OCI-LY7 (cell line): ENCODE results near the gene NSUN4. TPM values are rescaled to one million over a fixed set of nuclear protein-coding genes. Genes with fewer than 3 reads are reported as not detected.

Source experiments
- BruUV-seq: library from RNA; stranded (reverse); fragments of 400-500 nt; replicated peaks from 2 replicates; lab custom pipeline; 2021; lab: Mats Ljungman, UMichigan
- CTCF ChIA-PET: fragments of 300-600 bp; sonication (Branson Sonifier 250); formaldehyde crosslinking; loops from one replicate; lab custom pipeline; 2022; ENCODE audit warnings: antibody characterized with exemption; ENCODE audit not compliant: unreplicated experiment; lab: Charles Lee
- POLR2A ChIA-PET: fragments of 300-600 bp; sonication (Branson Sonifier 250); formaldehyde crosslinking; loops from one replicate; lab custom pipeline; 2022; ENCODE audit warnings: antibody characterized with exemption; lab: Charles Lee
- DNase-seq: peaks from one replicate; pipeline ENCODE4 v3.0.0-alpha.2; 2015; ENCODE audit warnings: low spot score
- H2AFZ ChIP-seq: fragments of 200-600 bp; sonication (generic), shearing (Covaris generic); 2 replicates; pipeline ENCODE4 v1.6.1; 2014; ENCODE audit warnings: mild to moderate bottlenecking, antibody characterized with exemption, low read length, moderate library complexity
- H3K27ac ChIP-seq: fragments of 200-600 bp; sonication (generic); 2 replicates; pipeline ENCODE4 v1.5.1; 2014; ENCODE audit warnings: mixed run types, low read depth, mild to moderate bottlenecking, moderate library complexity, low read length, inconsistent platforms; ENCODE audit not compliant: poor library complexity, severe bottlenecking
- H3K36me3 ChIP-seq: fragments of 200-600 bp; sonication (generic); 2 replicates; pipeline ENCODE4 v1.6.1; 2014; ENCODE audit warnings: mild to moderate bottlenecking, antibody characterized with exemption, low read length, moderate library complexity, mixed read lengths; ENCODE audit not compliant: insufficient read depth
- H3K4me1 ChIP-seq: fragments of 200-600 bp; sonication (generic); 2 replicates; pipeline ENCODE4 v1.5.1; 2014; ENCODE audit warnings: mild to moderate bottlenecking, low read length; ENCODE audit not compliant: insufficient read depth, poor library complexity, severe bottlenecking
- H3K4me2 ChIP-seq: fragments of 200-600 bp; sonication (generic); 2 replicates; pipeline ENCODE4 v1.6.1; 2014; ENCODE audit warnings: mild to moderate bottlenecking, low read length
- H3K4me3 ChIP-seq: fragments of 200-600 bp; sonication (generic); 2 replicates; pipeline ENCODE4 v1.5.1; 2014; ENCODE audit warnings: mild to moderate bottlenecking, low read depth, low read length; ENCODE audit not compliant: poor library complexity, severe bottlenecking
- H3K79me2 ChIP-seq: fragments of 200-600 bp; sonication (generic); 2 replicates; pipeline ENCODE4 v1.6.1; 2016; ENCODE audit warnings: low read depth, mild to moderate bottlenecking, low read length, moderate library complexity, mixed read lengths; ENCODE audit not compliant: insufficient read depth
- H3K9me2 ChIP-seq: fragments of 200-600 bp; sonication (generic); 2 replicates; pipeline ENCODE4 v1.6.1; 2016; ENCODE audit warnings: mild to moderate bottlenecking, low read length, mixed read lengths; ENCODE audit not compliant: insufficient read depth
- H3K9me3 ChIP-seq: fragments of 200-600 bp; sonication (generic); 2 replicates; pipeline ENCODE4 v1.6.1; 2014; ENCODE audit warnings: mild to moderate bottlenecking, mixed run types, low read length, mixed read lengths
- H4K20me1 ChIP-seq: fragments of 200-600 bp; sonication (generic); 2 replicates; pipeline ENCODE4 v1.6.1; 2014; ENCODE audit warnings: mild to moderate bottlenecking, antibody characterized with exemption, low read length, moderate library complexity, mixed read lengths; ENCODE audit not compliant: insufficient read depth
- EZH2phosphoT487 ChIP-seq: fragments of 200-600 bp; sonication (generic); IDR thresholded peaks from 2 replicates; pipeline ENCODE4 v1.6.1; 2018; ENCODE audit warnings: low read depth, borderline replicate concordance, mild to moderate bottlenecking, mixed run types, antibody characterized with exemption, low read length, moderate library complexity, mixed read lengths
- intact Hi-C: fragments of 100-400 bp; cut with micrococcal nuclease; formaldehyde crosslinking; loops from one replicate; pipeline ENCODE4 v1.10.0; 2022; ENCODE audit not compliant: unreplicated experiment
- total RNA-seq, 2 experiments: library from RNA; depleted of rRNA in 1 of 2; stranded (reverse); fragments of >200 nt in 1 of 2; shearing (Covaris generic) in 1 of 2; gene quantifications; 2 replicates each; pipeline ENCODE4 v1.2.3, GENCODE V29; 2014 to 2022
- TF ChIP-seq, protein P1 (sequence below): fragments of 200-600 bp; sonication (generic); conservative IDR thresholded peaks from 2 replicates; pipeline ENCODE4 v1.5.1; 2014; ENCODE audit warnings: mild to moderate bottlenecking, antibody characterized with exemption, low read length, moderate library complexity, mixed read lengths

The NSUN4 gene
- total RNA-seq, 2 experiments from 2014 or later, result 26.6 to 33.5 TPM

DNA sequence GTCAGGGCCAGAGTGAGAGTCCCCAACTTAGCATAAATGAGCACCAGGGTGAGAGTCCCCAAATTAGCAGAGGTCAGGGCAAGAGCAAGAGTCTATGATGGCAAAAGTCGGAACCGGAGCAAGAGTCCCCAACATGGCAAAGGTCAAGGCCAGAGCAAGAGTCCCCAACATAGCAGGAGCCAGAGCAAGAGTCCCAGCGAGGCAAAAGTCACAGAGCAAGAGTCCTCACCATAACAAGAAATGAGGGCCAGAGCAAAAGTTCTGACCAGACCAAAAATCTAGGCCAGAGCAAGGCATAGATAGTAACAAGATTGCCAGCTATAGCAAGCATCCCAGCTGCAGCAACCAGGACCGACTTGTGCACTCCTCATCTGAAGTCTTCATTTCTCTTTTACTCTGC is 3.1 kb downstream of the NSUN4 start:
- CTCF ChIA-PET, result no interaction called here
- peaks cover 61% of the 10 kb centered on the region for H3K36me3 ChIP-seq
- no peak overlapping the region for H3K4me3 ChIP-seq
- H3K4me1 ChIP-seq, result peaks cover 22% of the 10 kb centered on the region
- no peak overlapping the region for H3K27ac ChIP-seq
- H3K79me2 ChIP-seq, result peaks cover 24% of the 10 kb centered on the region; the same call in 1 of the 2 replicates
- TF ChIP-seq, protein P1, sequence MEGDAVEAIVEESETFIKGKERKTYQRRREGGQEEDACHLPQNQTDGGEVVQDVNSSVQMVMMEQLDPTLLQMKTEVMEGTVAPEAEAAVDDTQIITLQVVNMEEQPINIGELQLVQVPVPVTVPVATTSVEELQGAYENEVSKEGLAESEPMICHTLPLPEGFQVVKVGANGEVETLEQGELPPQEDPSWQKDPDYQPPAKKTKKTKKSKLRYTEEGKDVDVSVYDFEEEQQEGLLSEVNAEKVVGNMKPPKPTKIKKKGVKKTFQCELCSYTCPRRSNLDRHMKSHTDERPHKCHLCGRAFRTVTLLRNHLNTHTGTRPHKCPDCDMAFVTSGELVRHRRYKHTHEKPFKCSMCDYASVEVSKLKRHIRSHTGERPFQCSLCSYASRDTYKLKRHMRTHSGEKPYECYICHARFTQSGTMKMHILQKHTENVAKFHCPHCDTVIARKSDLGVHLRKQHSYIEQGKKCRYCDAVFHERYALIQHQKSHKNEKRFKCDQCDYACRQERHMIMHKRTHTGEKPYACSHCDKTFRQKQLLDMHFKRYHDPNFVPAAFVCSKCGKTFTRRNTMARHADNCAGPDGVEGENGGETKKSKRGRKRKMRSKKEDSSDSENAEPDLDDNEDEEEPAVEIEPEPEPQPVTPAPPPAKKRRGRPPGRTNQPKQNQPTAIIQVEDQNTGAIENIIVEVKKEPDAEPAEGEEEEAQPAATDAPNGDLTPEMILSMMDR, result no peak
- TF ChIP-seq EZH2phosphoT487, result no peak
- no peaks in the 10 kb centered on the region for H3K9me2 ChIP-seq
- H3K9me3 ChIP-seq, result no peaks in the 10 kb centered on the region
- POLR2A ChIA-PET, result interaction anchor here (1.4 kb wide), 2 partner anchors 10 to 20 kb away, joined by 3 to 5 read pairs; no protein-coding TSS in a partner anchor
- no peak for DNase-seq
- no peak overlapping the region for H2AFZ ChIP-seq
- H3K4me2 ChIP-seq, result no peak overlapping the region
- intact Hi-C loops, result no loop called here
- no peaks in the 10 kb centered on the region for H4K20me1 ChIP-seq
- BruUV-seq, result no TSS peak

DNA sequence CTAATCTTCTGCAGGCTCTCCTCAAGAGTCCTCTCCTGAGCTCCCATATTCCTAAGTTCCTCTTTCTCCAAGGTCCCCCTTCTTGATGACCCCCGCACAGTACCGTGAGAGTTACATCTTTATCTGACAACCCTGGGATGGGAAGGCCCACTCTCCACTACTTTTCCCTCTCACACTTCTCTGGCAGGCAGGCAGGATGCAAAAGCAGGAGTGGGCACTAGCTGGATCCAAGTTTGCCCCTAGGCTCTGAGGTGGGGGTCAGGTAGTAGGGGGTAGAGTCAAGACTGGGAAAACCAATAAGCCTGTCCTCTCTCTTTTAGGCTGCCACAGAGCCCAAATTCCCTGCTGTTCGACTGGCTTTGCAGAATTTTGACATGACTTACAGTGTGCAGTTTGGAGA is 3.9 kb downstream of the NSUN4 start:
- CTCF ChIA-PET, result no interaction called here

DNA sequence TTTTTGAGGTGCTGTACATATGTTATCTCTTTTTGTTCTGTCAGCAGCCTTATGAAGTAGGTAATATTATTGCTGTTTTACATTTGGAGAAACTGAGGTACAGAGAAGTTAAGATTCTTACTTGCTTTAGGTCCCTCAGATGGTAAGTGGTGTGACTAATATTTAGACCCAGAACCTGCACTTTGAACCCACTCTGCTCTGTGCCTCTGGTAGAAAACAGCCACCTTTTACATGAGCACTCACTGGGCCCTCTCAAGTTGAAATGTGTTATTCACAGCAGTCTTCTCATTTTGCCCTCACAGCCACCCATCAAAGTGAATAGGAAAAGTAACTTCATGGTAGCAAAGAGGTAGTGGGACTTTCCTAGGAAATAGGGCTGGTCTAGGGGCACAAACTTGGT is 4.7 kb downstream of the NSUN4 start:
- H3K27ac ChIP-seq, result no peak overlapping the region
- no peak overlapping the region for H3K4me2 ChIP-seq
- peaks cover 13% of the 10 kb centered on the region for H3K4me1 ChIP-seq
- no TSS peak for BruUV-seq
- H3K79me2 ChIP-seq, result peaks cover 28% of the 10 kb centered on the region; the same call in 1 of the 2 replicates
- ChIA-PET CTCF (no interaction called here), POLR2A (interaction anchor here (0.7 kb wide), 1 partner anchor 28 kb away, joined by 5 read pairs; no protein-coding TSS in a partner anchor)
- H3K4me3 ChIP-seq, result no peak overlapping the region
- no peaks in the 10 kb centered on the region for H3K9me2 ChIP-seq
- no peak overlapping the region for H2AFZ ChIP-seq
- intact Hi-C loops, result no loop called here
- no peaks in the 10 kb centered on the region for H3K9me3 ChIP-seq
- no peak for TF ChIP-seq EZH2phosphoT487
- TF ChIP-seq, protein P1, result no peak
- peaks cover 76% of the 10 kb centered on the region for H3K36me3 ChIP-seq
- H4K20me1 ChIP-seq, result no peaks in the 10 kb centered on the region
- DNase-seq, result no peak

More for the DNA sequence above, 3.9 kb downstream of the NSUN4 start:
- no peak for TF ChIP-seq EZH2phosphoT487
- TF ChIP-seq, protein P1, result no peak
- H3K36me3 ChIP-seq, result peaks cover 68% of the 10 kb centered on the region
- H3K9me3 ChIP-seq, result no peaks in the 10 kb centered on the region
- H3K4me1 ChIP-seq, result peaks cover 19% of the 10 kb centered on the region
- no peak overlapping the region for H3K27ac ChIP-seq
- DNase-seq, result no peak
- no peaks in the 10 kb centered on the region for H4K20me1 ChIP-seq
- H3K9me2 ChIP-seq, result no peaks in the 10 kb centered on the region
- no TSS peak for BruUV-seq
- H3K4me2 ChIP-seq, result no peak overlapping the region
- no peak overlapping the region for H3K4me3 ChIP-seq
- peaks cover 24% of the 10 kb centered on the region; the same call in 1 of the 2 replicates for H3K79me2 ChIP-seq
- POLR2A ChIA-PET, result interaction anchor here (0.6 to 1.4 kb wide), 4 partner anchors 11 to 115 kb away, joined by 3 to 5 read pairs (median 4); no protein-coding TSS in a partner anchor
- H2AFZ ChIP-seq, result no peak overlapping the region
- intact Hi-C loops, result no loop called here
